SIG-M5 treated with dmso at 0.1 percent for 504 hours (cell line): ENCODE results near the gene ARG2.
A peak's percentile ranks its signal among the peaks of the same experiment; 100 is the strongest.
"Not testable (repeated sequence)": the region's sequence is repeated elsewhere in the genome, so short reads cannot be mapped to it uniquely, and the experiment has no call there.

Experiments used
- DNase-seq: peaks from one replicate; lab custom pipeline; 2025; ENCODE audit not compliant: unreplicated experiment; lab: John Stamatoyannopoulos, UW

The ARG2 gene

DNA sequence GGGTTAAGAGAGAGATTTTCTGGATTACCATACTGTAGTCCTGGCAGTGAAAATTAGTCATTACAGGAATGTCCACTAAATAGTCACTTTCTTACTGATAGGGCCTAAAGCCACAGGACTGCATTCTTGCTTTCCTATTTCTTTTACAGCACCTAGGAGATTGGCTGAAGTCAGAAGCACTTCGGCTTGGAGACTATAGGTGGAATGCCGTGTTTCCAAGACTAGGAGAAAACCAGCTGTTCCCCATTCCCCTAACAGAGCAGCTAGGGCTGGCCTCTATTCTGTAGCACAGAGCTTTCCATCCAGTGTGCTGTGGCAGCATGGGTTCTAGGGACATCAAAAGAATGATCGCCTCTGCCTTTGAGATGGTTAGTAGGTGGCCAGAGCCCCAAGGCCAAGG is 34.7 kb upstream of the ARG2 start:
- no peak for DNase-seq

GRCh38 chr14:67586369-67586768 is 33.4 kb upstream of the ARG2 start:
- DNase-seq = no peak

GRCh38 chr14:67589204-67589770 is 30.4 kb upstream of the ARG2 start:
- no peak for DNase-seq

DNA sequence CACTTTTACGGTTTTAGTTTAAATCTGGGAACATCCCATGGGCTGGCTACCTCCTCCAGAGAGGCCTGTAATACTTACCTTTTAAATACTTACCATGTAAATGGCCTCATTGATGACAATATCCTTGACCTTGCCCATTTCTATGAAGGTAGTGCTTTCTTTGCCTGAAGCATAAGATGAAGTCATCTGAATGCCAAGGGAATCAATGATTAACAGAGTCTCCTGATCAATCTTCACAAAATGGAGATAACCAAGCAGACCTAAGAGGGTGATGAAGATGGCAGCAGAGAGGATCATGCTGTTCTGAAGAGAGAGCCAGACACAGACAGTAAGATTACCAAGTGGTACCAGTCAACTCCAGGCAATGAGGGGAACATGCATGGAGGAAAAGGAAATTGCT is 26.1 kb upstream of the ARG2 start:
- DNase-seq = not testable (repeated sequence)

GRCh38 chr14:67595392-67595791 is 24.3 kb upstream of the ARG2 start:
- no peak for DNase-seq

DNA sequence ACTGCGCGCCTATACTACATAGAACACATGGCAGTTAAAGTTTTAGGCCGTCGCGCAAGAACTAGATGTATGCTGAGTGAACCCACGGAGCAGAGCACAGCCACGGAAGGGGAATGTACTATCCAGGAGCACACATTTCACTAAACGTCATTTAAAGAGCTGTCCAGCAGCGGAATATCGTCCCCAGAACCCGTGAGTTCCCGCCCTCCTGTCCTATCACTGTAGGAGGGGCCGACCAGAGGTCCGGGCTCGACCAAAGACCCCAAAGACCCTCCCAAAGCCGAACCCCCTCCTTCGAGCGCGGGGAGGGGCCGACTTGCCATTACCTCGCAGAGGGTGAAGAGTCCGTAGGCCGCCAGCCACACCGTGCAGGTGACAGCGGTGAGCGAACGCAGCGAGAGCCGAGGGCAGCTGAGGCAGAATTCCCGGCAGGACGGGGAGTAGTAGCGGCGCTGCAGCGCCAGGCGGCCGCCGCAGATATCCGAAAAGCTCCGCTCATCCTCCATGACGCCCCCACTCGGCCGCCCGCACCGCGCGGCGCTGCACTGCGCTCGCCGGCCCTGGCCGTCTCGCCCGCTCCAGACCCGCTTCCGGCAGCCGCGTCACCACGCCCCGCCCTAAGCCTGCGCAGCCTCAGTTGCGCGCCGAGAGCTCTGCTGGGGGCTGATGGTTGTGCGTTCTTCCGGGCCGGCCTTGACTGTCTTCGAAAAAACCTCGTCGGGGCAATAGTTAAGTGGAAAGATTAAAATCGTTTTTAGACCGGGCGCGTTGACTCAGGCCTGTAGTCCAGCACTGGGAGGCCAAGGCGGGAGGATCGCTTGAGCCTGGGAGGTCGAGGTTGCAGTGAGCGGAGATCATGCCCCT is 19.8 kb upstream of the ARG2 start, which contains the start of gene PIGH:
Gene PIGH, minus strand, starts transcription at position 571 of the 864 bp plus-strand sequence. Its CDS starts 65 bp downstream, at position 506.
- DNase-seq = peak; percentile 80

- DNase-seq = not testable (repeated sequence)
Observed at GRCh38 chr14:67600562-67600974, 19.2 kb upstream of the ARG2 start.

GRCh38 chr14:67602076-67602475 is 17.6 kb upstream of the ARG2 start:
- DNase-seq = no peak

DNA sequence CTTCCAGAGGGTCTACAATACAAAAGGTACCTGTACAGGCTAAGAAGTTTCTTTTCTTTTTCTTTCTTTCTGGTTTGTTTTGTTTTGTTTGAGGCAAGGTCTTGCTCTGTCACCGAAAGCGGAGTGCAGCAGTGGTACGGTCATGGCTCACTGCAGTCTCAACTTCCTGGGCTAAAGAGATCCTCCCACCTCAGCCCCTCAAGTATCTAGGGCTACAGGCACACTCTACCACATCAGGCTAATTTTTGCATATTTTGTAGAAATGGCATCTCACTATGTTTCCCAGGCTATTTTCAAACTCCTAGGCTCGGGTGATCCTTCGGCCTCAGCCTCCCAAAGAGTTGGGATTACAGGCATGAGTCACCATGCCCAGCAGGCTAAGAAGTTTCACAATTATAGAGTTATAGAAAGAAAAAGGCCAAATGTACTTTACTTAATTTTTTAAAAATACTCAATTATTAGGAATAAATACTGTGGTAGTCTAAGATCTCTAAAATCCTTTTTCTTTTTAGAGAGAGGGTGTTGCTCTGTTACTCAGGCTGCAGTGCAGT is 16.6 kb upstream of the ARG2 start:
- no peak for DNase-seq

DNA sequence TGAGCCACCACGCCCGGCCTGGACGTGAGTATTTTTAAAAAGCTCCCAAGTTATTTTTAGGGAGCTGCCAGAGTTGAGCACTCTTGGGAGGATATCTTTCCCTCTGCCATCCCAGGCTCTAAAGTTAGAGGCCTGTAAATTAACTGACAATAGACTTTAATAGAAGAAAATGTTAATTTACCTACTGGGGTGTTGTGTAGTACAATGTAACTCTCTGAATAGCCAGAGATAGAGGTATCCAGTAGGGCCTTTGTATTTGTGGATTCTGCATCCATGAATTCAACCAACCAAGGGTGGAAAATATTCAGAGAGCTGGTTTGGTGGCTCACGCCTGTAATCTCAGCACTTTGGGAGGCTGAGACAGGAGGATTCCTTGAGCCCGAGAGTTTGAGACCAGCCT is 12.1 kb upstream of the ARG2 start:
- DNase-seq = no peak

- no peak for DNase-seq
Observed at GRCh38 chr14:67609642-67610310, 9.9 kb upstream of the ARG2 start.

DNA sequence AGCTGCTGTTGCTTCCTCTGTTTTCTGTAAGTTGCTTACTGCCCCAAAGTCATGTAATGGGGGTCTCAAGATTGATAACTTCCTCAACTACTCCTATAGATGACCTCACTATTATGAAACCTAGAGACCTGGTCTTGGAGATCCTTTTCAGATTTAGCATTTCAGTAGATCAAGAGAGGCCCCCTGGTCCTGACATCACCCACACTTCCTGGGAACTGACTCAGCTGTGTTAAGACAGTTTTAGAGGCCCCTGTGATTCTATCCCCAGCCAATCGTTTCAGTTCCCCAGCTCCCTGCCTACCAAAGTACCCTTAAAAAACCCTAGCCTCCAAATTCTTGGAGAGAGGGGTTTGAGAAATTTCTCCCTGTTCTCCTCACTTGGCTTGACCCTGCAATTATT is 9.2 kb upstream of the ARG2 start:
- no peak for DNase-seq

DNA sequence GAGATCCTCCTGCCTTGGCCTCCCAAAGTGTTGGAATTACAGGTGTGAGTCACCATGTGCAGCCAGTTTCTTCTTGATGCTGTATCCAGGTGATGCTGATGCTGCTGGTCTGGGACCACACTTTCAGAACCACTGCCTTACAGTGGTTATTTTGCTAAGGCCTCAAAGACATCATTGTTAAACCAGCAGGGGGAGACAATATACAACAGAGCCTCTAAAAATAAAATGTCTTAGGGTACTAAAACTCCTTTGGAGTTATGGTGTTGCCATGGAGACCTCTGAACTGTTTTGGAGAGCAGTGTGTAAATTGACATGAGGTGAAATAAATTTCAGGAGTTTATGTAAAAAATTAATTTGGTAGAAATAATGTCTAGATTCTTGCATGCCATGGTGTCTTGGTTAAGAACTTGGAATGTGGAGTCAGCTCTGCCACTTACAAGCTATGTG is 1.1 kb upstream of the ARG2 start:
- DNase-seq = peak; percentile 80

DNA sequence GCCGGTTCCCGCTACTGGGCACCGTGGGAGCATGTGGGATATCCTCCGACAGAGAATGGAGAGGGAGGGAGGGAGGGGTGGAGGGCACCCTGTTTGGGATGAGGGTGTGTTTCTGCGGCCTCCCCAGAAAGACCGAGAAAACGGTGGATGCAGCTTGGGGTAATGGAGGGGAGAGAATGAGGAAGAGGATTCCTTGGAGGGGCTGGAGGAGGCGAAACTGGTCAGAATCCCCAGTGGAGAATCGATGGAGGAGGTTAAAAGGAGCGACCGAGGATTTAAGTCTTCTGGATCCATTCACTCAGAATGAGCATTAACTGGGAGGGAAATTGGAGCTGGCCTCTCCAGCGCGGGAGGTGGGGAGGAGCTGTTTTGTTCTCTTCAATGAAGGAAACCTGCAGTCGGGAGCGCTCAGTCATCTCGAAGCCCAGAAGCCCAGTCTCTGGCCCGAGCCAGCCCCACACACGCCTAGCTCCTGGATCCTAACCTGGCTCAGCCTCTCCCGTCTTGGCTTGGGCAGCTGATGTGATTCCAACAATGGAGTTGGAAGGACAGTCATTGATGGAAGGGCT is 581 bp downstream of the ARG2 start:
- no peak for DNase-seq

- peak; percentile 20 for DNase-seq
Observed at GRCh38 chr14:67622675-67623074, 3.0 kb downstream of the ARG2 start.

DNA sequence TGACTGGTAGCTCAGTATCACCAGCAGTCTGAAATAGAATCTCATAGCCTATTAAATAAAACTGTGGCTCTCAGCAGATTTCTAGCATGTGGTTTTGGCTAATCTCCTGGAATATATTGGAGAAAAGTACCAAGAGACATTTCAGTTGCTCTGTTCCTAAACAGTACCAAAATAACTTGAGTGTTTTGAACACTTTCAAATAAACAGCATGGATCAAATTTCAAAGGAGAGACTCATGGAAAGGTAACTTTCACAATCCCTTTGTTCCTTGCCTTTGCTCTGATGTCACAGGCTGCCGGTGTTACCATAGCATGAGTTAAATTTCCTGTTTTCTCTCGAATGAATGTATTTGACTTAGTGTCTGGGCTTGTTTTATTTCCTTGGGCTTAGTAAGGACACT is 3.4 kb downstream of the ARG2 start:
- DNase-seq = no peak

GRCh38 chr14:67626131-67626530 is 6.4 kb downstream of the ARG2 start:
- not testable (repeated sequence) for DNase-seq

DNA sequence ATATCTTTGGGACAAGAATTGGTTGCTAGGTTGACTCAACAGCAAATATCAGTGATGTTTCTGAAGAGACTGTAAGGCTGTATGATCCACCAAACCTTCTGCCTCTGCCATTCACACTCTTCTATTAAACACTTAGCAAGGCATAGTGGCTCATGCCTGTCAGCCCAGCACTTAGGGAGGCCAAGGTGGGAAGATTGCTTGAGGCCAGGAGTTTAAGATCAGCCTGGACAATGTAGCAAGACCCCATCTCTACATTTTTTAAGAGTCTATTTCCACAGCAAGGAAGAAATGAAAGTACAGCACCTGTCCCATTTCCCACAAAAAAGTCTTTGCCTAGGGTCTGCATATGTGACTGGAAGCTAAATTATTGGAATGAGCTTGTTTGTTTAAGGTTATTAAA is 7.8 kb downstream of the ARG2 start:
- DNase-seq = no peak

DNA sequence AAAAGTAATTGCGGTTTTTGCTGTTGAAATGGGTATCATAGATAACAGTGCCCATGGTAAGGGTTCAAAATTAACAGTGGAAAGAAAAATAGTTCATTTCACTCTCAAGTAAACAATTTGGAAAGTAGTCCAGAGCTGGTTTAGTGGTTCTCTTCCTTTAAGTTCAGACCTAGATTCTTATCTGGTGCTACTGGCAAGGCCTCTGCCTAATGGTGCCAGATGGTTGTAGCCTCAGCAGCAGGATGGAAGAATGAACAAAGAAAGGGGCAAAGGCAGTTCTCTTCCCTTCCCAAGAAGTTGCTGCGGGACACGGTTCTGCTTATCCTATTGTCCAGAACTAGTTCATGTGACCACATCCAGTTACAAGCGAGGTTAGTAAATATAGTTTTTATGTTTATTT is 10.5 kb downstream of the ARG2 start:
- DNase-seq = no peak

- no peak for DNase-seq
Observed at GRCh38 chr14:67630938-67631337, 11.2 kb downstream of the ARG2 start.

DNA sequence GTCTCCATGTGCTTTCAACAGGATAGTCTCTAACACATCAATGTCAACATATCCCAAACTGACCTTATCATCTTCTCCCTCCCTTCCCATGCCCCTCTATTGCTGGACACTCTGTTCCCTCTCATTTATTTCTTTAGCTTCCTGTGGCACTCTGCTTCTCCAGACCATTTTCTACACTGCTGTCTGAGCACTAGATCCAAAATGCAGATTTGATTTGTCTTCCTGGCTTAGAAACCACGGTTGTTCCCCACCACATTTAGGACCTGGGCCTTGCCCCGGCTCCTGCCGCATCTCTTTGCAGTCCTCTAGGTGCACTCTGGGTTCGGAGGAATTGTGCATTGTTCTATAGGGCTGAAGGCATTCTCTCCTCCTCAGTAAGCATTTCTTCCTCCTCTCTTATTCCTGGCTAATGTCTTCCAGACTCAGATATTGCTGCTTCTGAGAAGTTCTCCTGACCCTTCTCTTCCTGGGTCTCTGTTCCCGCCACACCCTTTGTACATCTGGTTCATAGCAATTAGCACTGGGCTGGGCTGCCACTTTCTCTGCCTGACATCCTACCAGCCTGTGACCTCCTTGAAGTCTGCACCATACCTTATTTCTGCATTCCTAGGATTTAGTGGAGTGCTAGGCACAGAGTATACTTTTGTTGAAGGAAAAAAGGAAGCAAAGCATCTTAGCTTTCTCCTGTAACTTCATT is 13.9 kb downstream of the ARG2 start:
- DNase-seq = no peak
